Measurements from ENCODE around the gene DENND1A.

DNA sequence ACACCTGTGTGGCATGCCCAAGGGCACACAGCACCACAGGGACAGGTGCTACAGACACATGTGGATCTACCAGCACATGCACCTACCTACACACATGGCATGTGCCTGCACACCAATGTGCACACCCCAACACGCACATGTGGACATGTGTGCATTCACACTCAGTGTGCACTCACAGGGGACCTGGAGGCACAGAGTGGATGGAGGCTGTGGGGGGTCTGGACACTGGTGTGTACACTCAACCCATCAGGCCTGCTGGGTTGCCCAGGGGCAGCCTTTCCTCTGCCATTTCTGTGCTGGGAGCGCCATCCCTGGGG, 572.2 kb downstream of the DENND1A start:
- TF ChIP-seq EZH2 (IDR thresholded peaks at IDR 0.05; ENCODE audit: low read length, unreplicated experiment) (no peak), EZH2phosphoT487 (IDR thresholded peaks at IDR 0.05; ENCODE audit: borderline replicate concordance, low read length) (no peak)
- TF ChIP-seq, protein P1, sequence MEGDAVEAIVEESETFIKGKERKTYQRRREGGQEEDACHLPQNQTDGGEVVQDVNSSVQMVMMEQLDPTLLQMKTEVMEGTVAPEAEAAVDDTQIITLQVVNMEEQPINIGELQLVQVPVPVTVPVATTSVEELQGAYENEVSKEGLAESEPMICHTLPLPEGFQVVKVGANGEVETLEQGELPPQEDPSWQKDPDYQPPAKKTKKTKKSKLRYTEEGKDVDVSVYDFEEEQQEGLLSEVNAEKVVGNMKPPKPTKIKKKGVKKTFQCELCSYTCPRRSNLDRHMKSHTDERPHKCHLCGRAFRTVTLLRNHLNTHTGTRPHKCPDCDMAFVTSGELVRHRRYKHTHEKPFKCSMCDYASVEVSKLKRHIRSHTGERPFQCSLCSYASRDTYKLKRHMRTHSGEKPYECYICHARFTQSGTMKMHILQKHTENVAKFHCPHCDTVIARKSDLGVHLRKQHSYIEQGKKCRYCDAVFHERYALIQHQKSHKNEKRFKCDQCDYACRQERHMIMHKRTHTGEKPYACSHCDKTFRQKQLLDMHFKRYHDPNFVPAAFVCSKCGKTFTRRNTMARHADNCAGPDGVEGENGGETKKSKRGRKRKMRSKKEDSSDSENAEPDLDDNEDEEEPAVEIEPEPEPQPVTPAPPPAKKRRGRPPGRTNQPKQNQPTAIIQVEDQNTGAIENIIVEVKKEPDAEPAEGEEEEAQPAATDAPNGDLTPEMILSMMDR (conservative IDR thresholded peaks at IDR 0.05; ENCODE audit: low read depth, low read length) = no peak

All from PC-3 (cell line).